GM19043 (cell line): ENCODE measurements around the gene SNPH.

ENCODE experiments used
- ATAC-seq: cut with Tn5 transposase; IDR thresholded peaks from one replicate; pipeline ENCODE4 v1.9.1; 2021; ENCODE audit warnings: low read depth; ENCODE audit not compliant: unreplicated experiment

Gene SNPH

GRCh38 chr20:1304710-1305515 lies 38.8 kb downstream of the SNPH start:
- ATAC-seq = no peak

GRCh38 chr20:1305712-1306111 lies 39.6 kb downstream of the SNPH start:
- ATAC-seq = no peak

- ATAC-seq = no peak
Measured at GRCh38 chr20:1306316-1307135, 40.4 kb downstream of the SNPH start.

DNA sequence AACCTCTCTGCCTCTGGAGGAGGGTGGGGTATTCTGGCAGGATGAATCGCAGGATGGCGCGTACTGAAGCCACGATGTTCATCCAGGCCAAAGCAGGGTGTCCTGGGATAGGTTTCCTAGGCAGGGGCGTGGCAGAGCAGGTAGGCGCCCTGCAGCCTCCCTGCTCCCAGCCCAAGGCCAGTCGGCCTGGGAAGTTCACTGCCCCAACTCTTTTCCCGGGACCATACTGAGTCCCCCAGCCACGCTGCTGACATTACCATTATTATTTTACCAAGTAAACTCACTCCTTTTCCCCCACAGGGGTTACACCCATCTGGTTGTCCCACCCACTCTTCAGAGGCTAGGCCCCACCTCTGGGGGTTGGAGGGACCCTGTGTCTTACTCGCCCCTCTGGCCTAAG lies 41.1 kb downstream of the SNPH start:
- ATAC-seq = no peak

- no peak for ATAC-seq
Measured at GRCh38 chr20:1307571-1307971, 41.5 kb downstream of the SNPH start.

DNA sequence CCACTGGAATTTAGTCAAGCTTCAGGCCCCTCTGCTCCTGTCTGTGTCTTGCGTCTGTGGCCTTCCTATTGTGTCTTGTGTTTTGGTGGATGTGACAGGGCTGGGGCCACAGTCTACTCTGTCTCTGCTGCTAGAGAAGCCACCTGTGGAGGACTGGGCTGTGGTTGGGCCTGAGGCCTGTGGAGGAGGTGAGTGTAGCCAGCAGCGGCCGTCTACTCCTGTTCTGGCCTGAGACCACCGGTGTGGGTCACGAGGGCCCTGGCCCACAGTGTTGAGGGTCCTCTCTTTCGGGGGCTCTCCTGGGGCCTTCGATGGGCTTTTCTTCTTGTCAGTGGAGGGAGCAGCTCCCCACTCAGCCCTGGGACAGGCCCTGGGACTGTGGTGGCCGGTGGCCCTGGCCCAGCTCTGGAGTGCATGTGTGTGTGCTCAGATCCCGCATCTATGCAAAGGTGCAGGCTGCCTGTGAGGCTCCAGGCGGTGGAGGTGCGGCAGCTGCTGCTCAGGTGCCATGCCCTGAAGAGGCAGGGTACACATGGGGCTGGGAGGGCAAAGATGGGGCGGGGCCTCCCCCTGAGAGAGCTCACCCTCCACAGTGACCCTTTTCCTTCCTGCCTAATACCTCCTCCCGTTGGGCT lies 42.1 kb downstream of the SNPH start:
- ATAC-seq = no peak

DNA sequence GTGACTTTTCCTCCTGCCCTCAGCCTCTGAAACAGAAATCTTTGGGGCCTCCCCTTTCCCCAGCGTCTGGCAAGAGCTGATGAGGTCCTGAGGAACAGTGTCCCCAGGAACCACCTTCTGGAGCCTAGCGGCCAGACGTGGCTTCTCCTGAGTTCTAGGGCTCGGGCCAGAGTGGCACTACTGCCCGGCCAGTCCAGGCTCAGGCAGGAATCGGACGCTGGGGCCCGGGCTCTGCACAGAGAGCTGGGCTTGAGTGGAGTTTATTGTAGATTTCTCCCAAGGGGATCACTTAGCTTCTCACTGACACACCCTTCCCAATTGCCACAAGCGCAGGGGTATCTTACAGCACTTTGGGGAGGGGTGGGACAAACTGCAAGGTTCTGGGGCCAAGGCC lies 42.6 kb downstream of the SNPH start:
- ATAC-seq = no peak

DNA sequence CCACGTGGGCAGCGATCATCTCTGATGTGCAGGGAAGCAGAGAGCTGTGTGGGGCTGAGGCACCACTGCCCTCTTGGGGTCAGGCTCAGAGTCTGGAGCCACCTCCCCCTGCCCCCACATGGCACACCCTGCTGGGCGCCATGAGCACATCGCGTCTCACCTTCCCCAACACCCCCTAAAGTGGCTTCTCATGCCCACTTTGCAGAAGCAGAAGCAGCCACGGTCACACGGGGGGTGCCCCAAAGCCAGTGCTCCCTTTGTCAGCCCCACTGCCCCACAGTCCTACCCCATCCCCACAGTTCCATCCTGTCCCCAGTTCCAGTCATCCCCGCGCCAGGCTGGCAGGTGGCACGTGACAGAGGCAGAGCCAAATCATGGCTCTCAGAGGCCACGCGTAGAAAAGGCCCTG lies 43.3 kb downstream of the SNPH start:
- no peak for ATAC-seq

DNA sequence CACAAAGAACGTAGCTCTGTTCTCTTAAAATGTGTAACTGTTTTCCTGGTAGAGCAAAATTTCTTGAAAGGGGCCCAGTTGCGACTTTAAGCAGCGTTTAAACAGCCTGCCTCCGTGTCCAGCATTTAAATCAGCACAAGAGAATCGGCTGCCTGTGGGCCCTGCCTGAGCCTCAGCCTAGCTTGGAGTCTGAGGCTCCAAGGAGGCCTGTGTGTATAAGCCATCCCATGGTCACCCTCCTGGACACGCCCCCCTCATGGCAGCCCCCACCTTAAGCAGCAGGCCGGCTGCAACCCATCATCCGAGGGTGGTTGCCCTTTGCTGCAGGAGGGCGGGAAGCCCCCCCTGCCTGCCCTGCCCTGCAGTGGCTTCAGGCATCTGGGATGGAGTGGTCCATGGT lies 44.0 kb downstream of the SNPH start:
- no peak for ATAC-seq

DNA sequence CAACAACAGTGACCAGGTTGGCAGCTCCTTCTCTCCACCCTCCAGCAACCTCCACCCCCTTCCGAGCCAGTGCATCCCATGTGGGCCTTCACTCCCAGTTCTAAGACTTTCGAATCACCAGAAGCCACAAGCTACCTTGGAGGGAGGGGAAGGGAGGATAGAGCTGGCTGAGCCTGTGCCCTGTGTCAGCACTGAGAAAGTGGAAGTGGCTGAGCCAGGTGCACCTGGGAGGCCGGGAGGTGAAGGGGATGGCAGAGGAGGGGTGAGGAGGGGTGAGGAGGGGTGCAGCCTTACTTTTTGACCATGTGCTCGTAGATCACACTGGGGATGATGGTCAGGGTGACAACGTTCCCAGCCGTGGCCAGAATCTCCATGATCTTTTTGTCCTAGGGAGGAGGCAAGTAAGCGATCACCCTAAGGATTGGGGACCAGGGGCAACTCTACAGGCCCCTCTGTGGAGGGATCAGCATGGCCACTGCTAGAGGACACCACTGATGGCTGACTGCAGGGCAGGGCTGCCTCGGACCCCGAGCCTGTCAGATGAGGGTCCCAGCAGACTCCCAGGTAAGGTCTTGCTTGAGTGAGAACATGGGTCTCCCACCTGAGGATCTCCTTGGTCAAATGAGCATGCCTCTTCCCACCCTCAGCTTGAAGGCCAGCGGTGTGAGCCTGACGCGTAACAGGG lies 44.6 kb downstream of the SNPH start:
- ATAC-seq = no peak

- ATAC-seq = no peak
Measured at GRCh38 chr20:1312308-1312707, 46.2 kb downstream of the SNPH start.

DNA sequence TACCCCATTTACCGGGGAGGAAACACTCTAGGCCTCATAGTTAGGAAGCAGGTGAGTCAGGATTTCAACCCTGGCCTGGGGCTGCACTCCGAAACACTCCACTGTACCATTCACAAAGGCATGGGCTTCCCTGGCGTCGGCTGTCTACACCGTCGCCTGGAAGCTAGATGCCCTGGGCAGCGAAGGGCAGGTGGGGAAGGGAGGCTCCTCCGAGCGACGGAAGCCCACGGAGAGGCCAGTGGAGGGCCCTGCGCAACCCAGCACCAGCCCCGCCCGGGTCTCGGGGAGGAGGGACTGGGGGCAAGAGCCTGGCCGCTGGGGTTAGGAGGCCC lies 46.8 kb downstream of the SNPH start:
- no peak for ATAC-seq

DNA sequence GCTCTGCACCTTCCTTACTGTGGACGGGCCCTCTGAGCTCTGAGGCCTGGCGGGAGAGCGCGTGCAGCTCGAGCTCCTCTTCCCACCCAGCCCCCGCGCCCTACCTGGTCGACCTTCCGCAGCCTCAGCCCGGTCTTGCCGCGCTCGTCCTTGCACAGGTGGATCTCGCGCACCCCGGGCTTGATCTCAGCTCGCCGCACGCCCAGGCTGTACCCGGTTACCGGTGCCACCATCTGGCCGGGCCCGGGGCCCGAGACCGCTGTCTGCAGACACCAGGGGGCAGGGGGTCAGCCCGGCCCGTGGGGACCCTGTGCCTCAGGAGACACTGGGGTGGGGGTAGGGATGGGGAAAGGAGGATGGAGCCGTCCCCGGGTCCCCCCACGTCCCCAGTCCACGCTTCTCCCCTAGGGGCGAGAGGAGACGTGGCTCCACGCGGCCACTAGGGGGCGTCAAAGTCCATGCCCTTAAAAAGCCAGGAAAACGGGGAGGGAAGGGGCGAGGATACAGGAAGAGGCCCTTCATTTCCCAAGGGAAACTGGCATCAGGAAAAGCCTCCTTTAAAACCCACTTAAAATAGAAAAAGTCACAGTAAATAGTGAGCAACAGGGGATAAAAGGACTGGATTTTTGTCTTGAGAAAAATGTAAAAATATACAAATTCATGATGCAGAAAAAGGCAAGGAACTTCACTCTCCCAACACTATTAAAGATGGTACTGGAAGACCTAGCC lies 47.3 kb downstream of the SNPH start:
- no peak for ATAC-seq

DNA sequence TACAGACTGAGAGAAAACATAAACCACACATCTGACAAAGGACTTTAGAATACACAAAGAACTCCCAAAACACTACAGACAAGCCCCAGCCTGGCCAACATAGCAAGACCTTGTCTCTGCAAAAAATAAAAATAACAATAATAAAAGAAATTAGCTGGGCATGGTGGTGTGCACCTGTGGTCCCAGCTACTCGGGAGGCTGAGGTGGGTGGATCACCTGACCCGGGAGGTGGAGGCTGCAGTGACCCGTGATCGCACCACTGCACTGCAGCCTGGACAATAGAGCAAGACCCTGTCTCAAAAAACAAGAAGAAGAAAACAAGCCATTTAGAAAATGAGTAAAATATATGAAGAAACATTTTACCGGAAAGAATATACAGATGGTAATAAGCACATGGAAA lies 49.7 kb downstream of the SNPH start:
- no peak for ATAC-seq

DNA sequence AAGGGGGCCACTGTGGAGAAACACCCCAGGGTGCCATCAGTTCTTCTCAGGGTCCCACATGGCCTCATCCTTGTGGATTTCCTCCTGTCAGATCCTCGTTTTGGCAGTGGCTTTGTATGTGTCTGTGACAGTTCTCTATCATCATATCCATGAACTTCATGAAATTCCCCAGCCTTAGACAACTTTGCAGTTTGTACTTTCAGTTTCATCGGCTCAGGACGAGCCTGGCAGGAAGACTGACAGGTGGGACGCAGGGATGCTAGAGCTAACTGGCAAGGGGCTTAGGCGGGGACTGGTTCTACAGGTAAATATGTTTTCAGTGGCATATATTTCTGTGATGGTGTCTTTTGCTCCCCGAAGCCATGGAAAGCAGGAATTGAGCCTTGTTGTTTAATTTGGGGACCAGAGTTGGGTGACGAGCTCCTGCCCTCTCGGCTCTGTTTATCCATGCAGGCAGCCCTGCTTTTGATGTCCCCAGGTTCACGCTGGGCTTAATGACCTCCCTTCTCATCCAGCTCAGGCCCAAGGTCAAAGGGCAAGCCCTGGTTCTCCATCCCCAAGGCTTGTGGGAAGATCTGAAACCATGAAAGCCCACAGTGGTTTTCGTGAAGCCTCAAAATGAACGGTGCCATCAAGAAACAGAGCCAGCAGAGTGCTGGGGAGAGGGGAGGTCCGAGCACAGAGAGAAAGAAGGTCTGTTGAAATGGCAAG lies 51.6 kb downstream of the SNPH start:
- no peak for ATAC-seq

- ATAC-seq = no peak
Measured at GRCh38 chr20:1319051-1319450, 53.0 kb downstream of the SNPH start.

DNA sequence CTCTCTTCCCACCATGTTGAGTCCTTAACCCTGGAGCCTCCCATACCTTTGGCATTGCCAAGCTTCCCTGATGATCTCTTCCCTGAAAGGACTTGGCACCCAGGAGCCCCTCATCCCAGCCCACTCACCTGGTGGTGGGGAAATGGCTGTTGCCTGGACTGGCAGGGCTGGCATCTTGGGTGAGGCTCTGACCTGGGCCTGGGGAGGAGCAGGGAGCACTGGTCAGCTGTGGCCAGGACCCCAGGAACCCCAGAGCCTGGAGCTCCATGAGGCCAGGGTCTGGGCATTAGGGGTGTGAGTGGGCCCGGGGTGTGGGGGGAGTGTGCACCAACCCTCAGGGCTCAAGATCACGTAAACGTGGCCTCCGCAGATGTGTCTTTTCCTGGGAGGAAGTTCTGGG lies 53.4 kb downstream of the SNPH start:
- no peak for ATAC-seq

GRCh38 chr20:1320016-1320415 lies 53.9 kb downstream of the SNPH start:
- no peak for ATAC-seq

DNA sequence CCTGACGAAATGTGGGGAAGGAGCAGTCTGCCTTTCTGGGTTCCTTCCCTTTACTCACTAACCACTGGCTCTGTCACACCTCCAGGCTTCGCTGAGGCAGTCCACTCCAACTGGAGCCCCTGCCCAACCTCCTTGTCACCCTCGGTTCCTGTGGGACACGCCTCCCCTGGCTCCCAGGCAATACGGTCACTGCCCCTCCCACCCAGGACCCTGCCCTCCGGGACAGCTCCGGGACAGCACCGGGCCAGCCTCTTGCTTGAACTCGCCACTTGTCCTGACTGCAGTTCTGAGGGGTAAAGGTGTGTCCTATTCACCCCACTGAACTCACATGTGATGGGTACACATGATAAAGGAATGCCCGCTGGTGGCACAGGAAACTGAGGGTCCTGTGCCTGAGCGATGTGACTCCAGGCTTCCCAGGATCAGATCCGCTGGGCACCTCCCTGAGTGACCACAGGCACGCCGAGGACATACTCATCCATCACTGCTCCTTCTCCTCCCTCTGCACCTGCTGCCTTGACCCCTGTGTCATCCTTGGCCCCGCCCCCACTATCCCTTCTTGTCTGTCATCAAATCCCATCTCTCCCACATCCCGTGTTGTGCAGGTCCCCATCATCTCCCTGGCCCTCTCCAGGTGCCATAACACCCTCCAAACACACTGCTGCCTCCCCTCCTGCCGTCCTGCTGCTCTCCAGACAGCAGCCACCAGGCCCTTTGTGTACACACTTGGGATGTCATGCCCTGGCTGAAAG lies 55.0 kb downstream of the SNPH start:
- no peak for ATAC-seq
